ENCODE measurements around the gene SLC22A1.

The SLC22A1 gene

DNA sequence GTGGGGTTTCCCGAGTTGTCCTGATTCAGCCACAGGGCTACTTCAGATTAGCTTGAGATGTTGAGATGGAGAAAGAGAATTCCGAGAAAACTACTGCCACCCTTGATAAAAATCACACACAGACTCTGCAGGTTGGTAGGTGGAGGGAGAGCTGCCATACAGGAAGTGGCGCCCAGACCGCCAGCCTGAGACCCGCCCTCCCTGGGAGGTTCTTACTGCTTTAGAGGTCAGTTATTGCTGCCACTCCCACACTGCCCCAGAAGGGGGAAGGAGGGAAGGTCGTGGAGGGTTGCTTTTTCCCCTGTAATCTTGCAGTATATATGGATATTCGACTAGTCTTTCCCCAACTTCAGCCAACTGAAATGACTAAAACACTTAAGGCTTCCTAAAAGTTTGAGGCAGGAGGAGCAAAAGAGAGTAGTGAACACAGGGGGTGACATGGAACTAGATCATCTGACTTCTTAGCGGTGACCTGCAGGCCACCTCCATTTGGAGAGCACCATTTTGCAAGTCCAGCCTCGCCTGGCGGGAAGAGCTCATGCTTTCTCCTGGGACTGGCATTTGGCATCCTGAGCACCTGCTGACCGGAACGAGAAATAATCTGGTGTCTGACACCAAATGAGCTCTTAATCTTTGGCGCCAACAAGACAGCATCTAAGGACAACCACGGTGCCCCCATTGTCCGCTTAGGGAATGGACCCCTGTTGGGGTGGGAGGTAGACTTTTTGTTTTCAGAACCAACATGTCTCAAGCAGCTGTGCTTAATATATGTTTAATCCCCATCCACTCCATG lies 35.7 kb upstream of the SLC22A1 start (continued):
- TF ChIP-seq FEZF1 (tag by site-specific recombination; IDR thresholded peaks at IDR 0.05) = no peak
- no peak for TF ChIP-seq ZBTB49 (tag by site-specific recombination; IDR thresholded peaks at IDR 0.05; ENCODE audit: low read depth)
- TF ChIP-seq, protein P1, sequence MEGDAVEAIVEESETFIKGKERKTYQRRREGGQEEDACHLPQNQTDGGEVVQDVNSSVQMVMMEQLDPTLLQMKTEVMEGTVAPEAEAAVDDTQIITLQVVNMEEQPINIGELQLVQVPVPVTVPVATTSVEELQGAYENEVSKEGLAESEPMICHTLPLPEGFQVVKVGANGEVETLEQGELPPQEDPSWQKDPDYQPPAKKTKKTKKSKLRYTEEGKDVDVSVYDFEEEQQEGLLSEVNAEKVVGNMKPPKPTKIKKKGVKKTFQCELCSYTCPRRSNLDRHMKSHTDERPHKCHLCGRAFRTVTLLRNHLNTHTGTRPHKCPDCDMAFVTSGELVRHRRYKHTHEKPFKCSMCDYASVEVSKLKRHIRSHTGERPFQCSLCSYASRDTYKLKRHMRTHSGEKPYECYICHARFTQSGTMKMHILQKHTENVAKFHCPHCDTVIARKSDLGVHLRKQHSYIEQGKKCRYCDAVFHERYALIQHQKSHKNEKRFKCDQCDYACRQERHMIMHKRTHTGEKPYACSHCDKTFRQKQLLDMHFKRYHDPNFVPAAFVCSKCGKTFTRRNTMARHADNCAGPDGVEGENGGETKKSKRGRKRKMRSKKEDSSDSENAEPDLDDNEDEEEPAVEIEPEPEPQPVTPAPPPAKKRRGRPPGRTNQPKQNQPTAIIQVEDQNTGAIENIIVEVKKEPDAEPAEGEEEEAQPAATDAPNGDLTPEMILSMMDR (tag by site-specific recombination; IDR thresholded peaks at IDR 0.05) = no peak
- TF ChIP-seq, protein P2, sequence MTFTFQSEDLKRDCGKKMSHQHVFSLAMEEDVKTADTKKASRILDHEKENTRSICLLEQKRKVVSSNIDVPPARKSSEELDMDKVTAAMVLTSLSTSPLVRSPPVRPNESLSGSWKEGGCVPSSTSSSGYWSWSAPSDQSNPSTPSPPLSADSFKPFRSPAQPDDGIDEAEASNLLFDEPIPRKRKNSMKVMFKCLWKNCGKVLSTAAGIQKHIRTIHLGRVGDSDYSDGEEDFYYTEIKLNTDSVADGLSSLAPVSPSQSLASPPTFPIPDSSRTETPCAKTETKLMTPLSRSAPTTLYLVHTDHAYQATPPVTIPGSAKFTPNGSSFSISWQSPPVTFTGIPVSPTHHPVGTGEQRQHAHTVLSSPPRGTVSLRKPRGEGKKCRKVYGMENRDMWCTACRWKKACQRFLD (tag by site-specific recombination; IDR thresholded peaks at IDR 0.05) = no peak
- no peak for TF ChIP-seq ZNF777 (tag by site-specific recombination; IDR thresholded peaks at IDR 0.05; ENCODE audit: borderline replicate concordance)

GRCh38 chr6:160086754-160087153 lies 34.9 kb upstream of the SLC22A1 start:
- TF ChIP-seq, protein P3, sequence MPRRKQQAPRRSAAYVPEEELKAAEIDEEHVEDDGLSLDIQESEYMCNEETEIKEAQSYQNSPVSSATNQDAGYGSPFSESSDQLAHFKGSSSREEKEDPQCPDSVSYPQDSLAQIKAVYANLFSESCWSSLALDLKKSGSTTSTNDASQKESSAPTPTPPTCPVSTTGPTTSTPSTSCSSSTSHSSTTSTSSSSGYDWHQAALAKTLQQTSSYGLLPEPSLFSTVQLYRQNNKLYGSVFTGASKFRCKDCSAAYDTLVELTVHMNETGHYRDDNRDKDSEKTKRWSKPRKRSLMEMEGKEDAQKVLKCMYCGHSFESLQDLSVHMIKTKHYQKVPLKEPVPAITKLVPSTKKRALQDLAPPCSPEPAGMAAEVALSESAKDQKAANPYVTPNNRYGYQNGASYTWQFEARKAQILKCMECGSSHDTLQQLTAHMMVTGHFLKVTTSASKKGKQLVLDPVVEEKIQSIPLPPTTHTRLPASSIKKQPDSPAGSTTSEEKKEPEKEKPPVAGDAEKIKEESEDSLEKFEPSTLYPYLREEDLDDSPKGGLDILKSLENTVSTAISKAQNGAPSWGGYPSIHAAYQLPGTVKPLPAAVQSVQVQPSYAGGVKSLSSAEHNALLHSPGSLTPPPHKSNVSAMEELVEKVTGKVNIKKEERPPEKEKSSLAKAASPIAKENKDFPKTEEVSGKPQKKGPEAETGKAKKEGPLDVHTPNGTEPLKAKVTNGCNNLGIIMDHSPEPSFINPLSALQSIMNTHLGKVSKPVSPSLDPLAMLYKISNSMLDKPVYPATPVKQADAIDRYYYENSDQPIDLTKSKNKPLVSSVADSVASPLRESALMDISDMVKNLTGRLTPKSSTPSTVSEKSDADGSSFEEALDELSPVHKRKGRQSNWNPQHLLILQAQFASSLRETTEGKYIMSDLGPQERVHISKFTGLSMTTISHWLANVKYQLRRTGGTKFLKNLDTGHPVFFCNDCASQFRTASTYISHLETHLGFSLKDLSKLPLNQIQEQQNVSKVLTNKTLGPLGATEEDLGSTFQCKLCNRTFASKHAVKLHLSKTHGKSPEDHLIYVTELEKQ (tag by site-specific recombination; IDR thresholded peaks at IDR 0.05; ENCODE audit: borderline replicate concordance) = no peak
- TF ChIP-seq, protein P4, sequence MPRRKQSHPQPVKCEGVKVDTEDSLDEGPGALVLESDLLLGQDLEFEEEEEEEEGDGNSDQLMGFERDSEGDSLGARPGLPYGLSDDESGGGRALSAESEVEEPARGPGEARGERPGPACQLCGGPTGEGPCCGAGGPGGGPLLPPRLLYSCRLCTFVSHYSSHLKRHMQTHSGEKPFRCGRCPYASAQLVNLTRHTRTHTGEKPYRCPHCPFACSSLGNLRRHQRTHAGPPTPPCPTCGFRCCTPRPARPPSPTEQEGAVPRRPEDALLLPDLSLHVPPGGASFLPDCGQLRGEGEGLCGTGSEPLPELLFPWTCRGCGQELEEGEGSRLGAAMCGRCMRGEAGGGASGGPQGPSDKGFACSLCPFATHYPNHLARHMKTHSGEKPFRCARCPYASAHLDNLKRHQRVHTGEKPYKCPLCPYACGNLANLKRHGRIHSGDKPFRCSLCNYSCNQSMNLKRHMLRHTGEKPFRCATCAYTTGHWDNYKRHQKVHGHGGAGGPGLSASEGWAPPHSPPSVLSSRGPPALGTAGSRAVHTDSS (tag by site-specific recombination; IDR thresholded peaks at IDR 0.05) = no peak
- Histone ChIP-seq H3K4me1 (ENCODE audit: control insufficient read depth, insufficient read depth, low read length) (no peaks in the 10 kb centered on the region), H3K9me3 (ENCODE audit: control insufficient read depth, insufficient read depth, low read depth, low read length) (no peaks in the 10 kb centered on the region), H3K27ac (ENCODE audit: extremely low read depth, low read depth, low read length) (no peak overlapping the region), H3K4me3 (ENCODE audit: low read depth, low read length) (no peak overlapping the region), H3K36me3 (ENCODE audit: control insufficient read depth in 2 of 2, insufficient read depth in 1 of 2, low read length in 2 of 2) (peaks cover 10 to 99% of the 10 kb centered on the region in 2 experiments; a peak in 2 of 3 replicates)
- POLR2A ChIA-PET = no interaction called here
- CTCF ChIA-PET = interaction anchor here (0.6 to 4.2 kb wide), 5 partner anchors 52 to 517 kb away, joined by 3 to 44 read pairs (median 4); no protein-coding TSS in a partner anchor

GRCh38 chr6:160088069-160088783 lies 33.4 kb upstream of the SLC22A1 start:
- Histone ChIP-seq H3K4me1 (ENCODE audit: control insufficient read depth, insufficient read depth, low read length) (no peaks in the 10 kb centered on the region), H3K4me3 (ENCODE audit: low read depth, low read length) (no peak overlapping the region), H3K36me3 (ENCODE audit: control insufficient read depth in 2 of 2, insufficient read depth in 1 of 2, low read length in 2 of 2) (peaks cover 7 to 100% of the 10 kb centered on the region in 2 experiments; a peak in 2 of 3 replicates), H3K9me3 (ENCODE audit: control insufficient read depth, insufficient read depth, low read depth, low read length) (no peaks in the 10 kb centered on the region), H3K27ac (ENCODE audit: extremely low read depth, low read depth, low read length) (no peak overlapping the region)
- CTCF ChIA-PET = interaction anchor here (0.6 to 4.2 kb wide), 16 partner anchors 8 to 367 kb away, joined by 3 to 44 read pairs (median 5); no protein-coding TSS in a partner anchor
- TF ChIP-seq ZNF654 (tag by site-specific recombination; IDR thresholded peaks at IDR 0.05; ENCODE audit: low read depth) (peak; percentile 21), ZNF48 (tag by site-specific recombination; IDR thresholded peaks at IDR 0.05) (no peak)
- POLR2A ChIA-PET = no interaction called here
